K562 (cell line): ENCODE measurements around the gene DOCK6. TPM values are rescaled to one million over a fixed set of nuclear protein-coding genes. Genes with fewer than 3 reads are reported as not detected.

ENCODE experiments used
- ATF7 ChIP-seq: fragments of 450-650 bp; IDR thresholded peaks from 2 replicates; pipeline ENCODE4 v1.7.1; 2014; ENCODE audit warnings: mild to moderate bottlenecking, moderate library complexity
- BMI1 ChIP-seq: fragments of 150-350 bp; IDR thresholded peaks from 2 replicates; pipeline ENCODE4 v1.6.1; 2014; ENCODE audit warnings: low read length
- CAMTA2 ChIP-seq: fragments of 250-450 bp; sonication (Bioruptor Pico); conservative IDR thresholded peaks from 2 replicates; pipeline ENCODE4 v1.5.1; 2022
- EHMT2 ChIP-seq: fragments of 450-650 bp; IDR thresholded peaks from 2 replicates; pipeline ENCODE4 v1.6.1; 2018; ENCODE audit warnings: antibody characterized with exemption
- HSF4 ChIP-seq: fragments of 250-450 bp; sonication (Bioruptor Pico); IDR thresholded peaks from 2 replicates; pipeline ENCODE4 v2.1.2; 2022; ENCODE audit warnings: mild to moderate bottlenecking, moderate library complexity, borderline replicate concordance
- KHSRP ChIP-seq: fragments of 450-650 bp; IDR thresholded peaks from 2 replicates; pipeline ENCODE4 v1.6.1; 2017
- MEF2A ChIP-seq: IDR thresholded peaks from 2 replicates; pipeline ENCODE4 v1.6.1; 2011; ENCODE audit warnings: low read depth, mild to moderate bottlenecking, low read length, moderate library complexity; ENCODE audit not compliant: control insufficient read depth
- NONO ChIP-seq, 2 experiments: fragments of 200-400 bp in 1 of 2; fragments of 450-650 bp in 1 of 2; formaldehyde crosslinking in 1 of 2; IDR thresholded peaks; 2 replicates each; pipeline ENCODE4 v1.6.1; 2017; ENCODE audit warnings: low read depth in 2 of 2, mild to moderate bottlenecking in 2 of 2, moderate library complexity in 2 of 2, low read length in 1 of 2
- PPARD ChIP-seq: fragments of 250-450 bp; sonication (Bioruptor Pico); IDR thresholded peaks from 2 replicates; pipeline ENCODE4 v1.8.0; 2022; ENCODE audit warnings: inconsistent platforms, mild to moderate bottlenecking, moderate library complexity
- SLC30A9 ChIP-seq: fragments of 250-450 bp; sonication (Bioruptor Pico); IDR thresholded peaks from 2 replicates; pipeline ENCODE4 v1.8.0; 2022; ENCODE audit warnings: mild to moderate bottlenecking, moderate library complexity
- SMC3 ChIP-seq: conservative IDR thresholded peaks from 2 replicates; pipeline ENCODE4 v1.6.1; 2011; ENCODE audit warnings: low read depth, low read length, improper control_type of control experiment; ENCODE audit not compliant: insufficient read depth
- SRF ChIP-seq, 2 experiments: fragments of 250-450, 450-650 bp in 1 of 2; sonication (Bioruptor Pico) in 1 of 2; sonication (generic) in 1 of 2; formaldehyde crosslinking; IDR thresholded peaks; 2 replicates each; pipeline versions ENCODE4 v1.5.0 to v1.5.1; 2020 to 2022; ENCODE audit warnings: mild to moderate bottlenecking in 1 of 2, missing genetic modification reagents in 1 of 2
- SRSF9 ChIP-seq: fragments of 200-400 bp; formaldehyde crosslinking; IDR thresholded peaks from 2 replicates; pipeline ENCODE4 v1.6.1; 2017; ENCODE audit warnings: low read depth, low read length, borderline replicate concordance
- TRIM28 ChIP-seq: fragments of 450-650 bp; IDR thresholded peaks from 2 replicates; pipeline ENCODE4 v1.6.1; 2017
- ZBTB7A ChIP-seq: IDR thresholded peaks from 2 replicates; pipeline ENCODE4 v1.6.1; 2011; ENCODE audit warnings: low read depth, mild to moderate bottlenecking, low read length, moderate library complexity, borderline replicate concordance; ENCODE audit not compliant: control insufficient read depth
- ZNF347 ChIP-seq: fragments of 450-650 bp; formaldehyde crosslinking; IDR thresholded peaks from 2 replicates; pipeline ENCODE4 v1.4.0; 2020; ENCODE audit warnings: low read depth, mild to moderate bottlenecking, moderate library complexity
- ZNF408 ChIP-seq: fragments of 250-450 bp; sonication (Bioruptor Pico); IDR thresholded peaks from 2 replicates; pipeline ENCODE4 v1.4.0; 2020; ENCODE audit warnings: low read depth, mild to moderate bottlenecking, moderate library complexity
- ZNF444 ChIP-seq: fragments of 250-450 bp; sonication (Bioruptor Pico); IDR thresholded peaks from 2 replicates; pipeline ENCODE4 v1.4.0; 2020; ENCODE audit warnings: mild to moderate bottlenecking, moderate library complexity
- polyA plus RNA-seq, 8 experiments: library from polyadenylated mRNA; depleted of rRNA in 4 of 8; stranded (reverse) in 5 of 8; unstranded in 3 of 8; fragments of >200 nt; fragmentation: Nextera tagmentation in 2 of 8; fragmentation: Illumina TruSeq in 1 of 8; extraction: Ambion mirVana in 2 of 8; extraction: Trizol in 1 of 8; gene quantifications; 2 replicates each; pipeline versions ENCODE4 v1.2.1 to v1.2.3, GENCODE V29; 2011 to 2014; ENCODE audit warnings: inconsistent platforms in 1 of 8, missing spikeins in 1 of 8
- total RNA-seq, 7 experiments: library from RNA; depleted of rRNA in 6 of 7; stranded (reverse); fragments of >200 nt in 6 of 7; fragmentation: Illumina TruSeq in 2 of 7; extraction: Trizol in 2 of 7; gene quantifications; 2 replicates each; pipeline versions ENCODE4 v1.2.1 to v1.2.3, GENCODE V29; 2011 to 2021; ENCODE audit warnings: low replicate concordance in 1 of 7
- TF ChIP-seq, protein P1 (sequence below): fragments of 250-450 bp; sonication (Bioruptor Pico); IDR thresholded peaks from 2 replicates; pipeline ENCODE4 v1.5.0; 2021
- TF ChIP-seq, protein P2 (sequence below): fragments of 150-350 bp; IDR thresholded peaks from 2 replicates; pipeline ENCODE4 v1.6.1; 2014; ENCODE audit warnings: low read depth, mild to moderate bottlenecking, low read length, borderline replicate concordance

The DOCK6 gene
- total and polyA plus RNA-seq, 9 of the 15 experiments (the other 6 are each of a cell fraction or from before 2014, with no cell fraction given), result 0.35 to 19.3 (median 3.8) TPM

DNA sequence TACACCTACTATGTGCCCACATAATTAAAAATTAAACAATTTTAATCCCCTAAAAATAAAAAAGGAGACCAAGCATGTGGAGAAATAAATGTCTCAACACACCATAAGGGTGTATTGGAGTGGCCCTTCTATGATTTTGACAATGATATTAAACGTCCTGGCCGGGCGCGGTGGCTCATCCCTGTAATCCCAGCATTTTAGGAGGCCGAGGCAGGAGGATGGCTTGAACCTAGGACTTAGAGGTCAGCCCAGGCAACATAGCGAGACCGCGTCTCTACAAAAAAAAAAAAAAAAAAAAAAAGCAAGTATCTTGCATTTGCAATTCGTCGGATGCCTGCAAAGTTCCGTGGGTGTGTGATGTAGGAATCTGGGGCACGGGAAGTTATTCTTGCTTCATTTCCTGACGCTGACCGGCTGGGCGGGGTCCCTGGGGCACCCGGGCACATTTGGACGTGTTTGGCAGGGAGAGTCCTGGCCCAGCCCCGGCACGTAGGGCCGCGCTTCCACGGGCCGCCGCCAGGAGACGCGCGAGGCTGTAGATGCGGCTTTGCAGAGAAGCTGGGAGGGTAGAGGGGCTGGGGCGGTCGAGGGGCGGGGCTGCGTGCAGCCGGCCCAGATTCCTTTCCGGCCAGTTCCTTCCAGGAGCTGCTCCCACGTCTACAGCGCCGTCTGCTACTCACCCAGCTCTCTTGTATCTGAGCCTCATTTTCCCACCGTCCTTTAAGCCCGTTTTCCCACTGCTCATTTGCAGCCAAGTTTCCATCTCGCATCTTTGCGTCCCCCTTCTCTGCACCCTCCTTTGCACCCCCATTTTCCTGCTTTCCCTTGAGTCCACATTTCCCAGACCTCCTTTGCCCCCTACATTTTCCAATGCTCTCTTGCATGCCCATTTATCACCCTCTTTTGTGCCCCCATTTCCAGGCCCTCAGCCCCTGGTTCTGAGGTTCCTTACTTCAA lies 31.4 kb upstream of the DOCK6 start (continued):
- peak; percentile 91 for TF ChIP-seq ZBTB7A
- TF ChIP-seq ZNF347 (CRISPR knock-in tag), result no peak
- TF ChIP-seq ZNF408, result no peak
- TF ChIP-seq MEF2A, result no peak
- TF ChIP-seq TRIM28, result no peak
- 0 out of 2 replicates have a peak, but pooled peaks have one; percentile 22 for TF ChIP-seq KHSRP
- TF ChIP-seq NONO (IDR thresholded peaks at IDR 0.05; ENCODE audit: low read depth in 2 of 2, low read length in 1 of 2), result no peak
- TF ChIP-seq, protein P1, sequence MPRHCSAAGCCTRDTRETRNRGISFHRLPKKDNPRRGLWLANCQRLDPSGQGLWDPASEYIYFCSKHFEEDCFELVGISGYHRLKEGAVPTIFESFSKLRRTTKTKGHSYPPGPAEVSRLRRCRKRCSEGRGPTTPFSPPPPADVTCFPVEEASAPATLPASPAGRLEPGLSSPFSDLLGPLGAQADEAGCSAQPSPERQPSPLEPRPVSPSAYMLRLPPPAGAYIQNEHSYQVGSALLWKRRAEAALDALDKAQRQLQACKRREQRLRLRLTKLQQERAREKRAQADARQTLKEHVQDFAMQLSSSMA (CRISPR knock-in tag), result no peak
- no peak for TF ChIP-seq PPARD
- TF ChIP-seq CAMTA2 (CRISPR knock-in tag), result no peak
- TF ChIP-seq ATF7, result 0 out of 2 replicates have a peak, but pooled peaks have one; percentile 11
- TF ChIP-seq HSF4, result no peak
- no peak for TF ChIP-seq ZNF444 (CRISPR knock-in tag)
- no peak for TF ChIP-seq BMI1
- TF ChIP-seq, protein P2, sequence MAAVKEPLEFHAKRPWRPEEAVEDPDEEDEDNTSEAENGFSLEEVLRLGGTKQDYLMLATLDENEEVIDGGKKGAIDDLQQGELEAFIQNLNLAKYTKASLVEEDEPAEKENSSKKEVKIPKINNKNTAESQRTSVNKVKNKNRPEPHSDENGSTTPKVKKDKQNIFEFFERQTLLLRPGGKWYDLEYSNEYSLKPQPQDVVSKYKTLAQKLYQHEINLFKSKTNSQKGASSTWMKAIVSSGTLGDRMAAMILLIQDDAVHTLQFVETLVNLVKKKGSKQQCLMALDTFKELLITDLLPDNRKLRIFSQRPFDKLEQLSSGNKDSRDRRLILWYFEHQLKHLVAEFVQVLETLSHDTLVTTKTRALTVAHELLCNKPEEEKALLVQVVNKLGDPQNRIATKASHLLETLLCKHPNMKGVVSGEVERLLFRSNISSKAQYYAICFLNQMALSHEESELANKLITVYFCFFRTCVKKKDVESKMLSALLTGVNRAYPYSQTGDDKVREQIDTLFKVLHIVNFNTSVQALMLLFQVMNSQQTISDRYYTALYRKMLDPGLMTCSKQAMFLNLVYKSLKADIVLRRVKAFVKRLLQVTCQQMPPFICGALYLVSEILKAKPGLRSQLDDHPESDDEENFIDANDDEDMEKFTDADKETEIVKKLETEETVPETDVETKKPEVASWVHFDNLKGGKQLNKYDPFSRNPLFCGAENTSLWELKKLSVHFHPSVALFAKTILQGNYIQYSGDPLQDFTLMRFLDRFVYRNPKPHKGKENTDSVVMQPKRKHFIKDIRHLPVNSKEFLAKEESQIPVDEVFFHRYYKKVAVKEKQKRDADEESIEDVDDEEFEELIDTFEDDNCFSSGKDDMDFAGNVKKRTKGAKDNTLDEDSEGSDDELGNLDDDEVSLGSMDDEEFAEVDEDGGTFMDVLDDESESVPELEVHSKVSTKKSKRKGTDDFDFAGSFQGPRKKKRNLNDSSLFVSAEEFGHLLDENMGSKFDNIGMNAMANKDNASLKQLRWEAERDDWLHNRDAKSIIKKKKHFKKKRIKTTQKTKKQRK, result no peak
- peak; percentile 97 for TF ChIP-seq SMC3
- no peak for TF ChIP-seq SRSF9
- no peak for TF ChIP-seq SRF (CRISPR knock-in tag; IDR thresholded peaks at IDR 0.05)
- TF ChIP-seq SLC30A9 (CRISPR knock-in tag), result no peak
- no peak for TF ChIP-seq EHMT2
